Measurements from ENCODE around the gene UROC1.
"Not testable (repeated sequence)": the region's sequence is repeated elsewhere in the genome, so short reads cannot be mapped to it uniquely, and the experiment has no call there.

UROC1 gene

GRCh38 chr3:126537116-126537729 lies 19.6 kb upstream of the UROC1 start:
- no peak for DNase-seq (ENCODE audit: low read depth, low spot score)
- H3K36me3 ChIP-seq (ENCODE audit: insufficient read depth, insufficient read length, low read length): no peaks in the 10 kb centered on the region
- peaks cover 6% of the 10 kb centered on the region for H3K4me1 ChIP-seq (ENCODE audit: insufficient read depth, insufficient read length)
- H3K9ac ChIP-seq (ENCODE audit: insufficient read length, low read depth): no peak overlapping the region
- TF ChIP-seq YY1 (IDR thresholded peaks at IDR 0.05; ENCODE audit: insufficient read depth, insufficient read length) (no peak), ZNF274 (IDR thresholded peaks at IDR 0.05; ENCODE audit: low read depth, low read length) (no peak), SUZ12 (IDR thresholded peaks at IDR 0.05; ENCODE audit: extremely low read depth, insufficient read depth, insufficient read length) (no peak)
- H3K27me3 ChIP-seq (ENCODE audit: insufficient read depth, insufficient read length): peaks cover 16% of the 10 kb centered on the region
- no peaks in the 10 kb centered on the region for H3K9me3 ChIP-seq (ENCODE audit: insufficient read depth, low read length)
- H3K4me3 ChIP-seq (ENCODE audit: insufficient read length, low read depth): no peak overlapping the region

GRCh38 chr3:126536126-126536525 lies 18.6 kb upstream of the UROC1 start:
- Histone ChIP-seq H3K36me3 (ENCODE audit: insufficient read depth, insufficient read length, low read length) (no peaks in the 10 kb centered on the region), H3K4me1 (ENCODE audit: insufficient read depth, insufficient read length) (peaks cover 6% of the 10 kb centered on the region), H3K27me3 (ENCODE audit: insufficient read depth, insufficient read length) (peaks cover 16% of the 10 kb centered on the region), H3K9me3 (ENCODE audit: insufficient read depth, low read length) (no peaks in the 10 kb centered on the region), H3K4me3 (ENCODE audit: insufficient read length, low read depth) (no peak overlapping the region), H3K9ac (ENCODE audit: insufficient read length, low read depth) (no peak overlapping the region)
- DNase-seq (ENCODE audit: low read depth, low spot score): no peak
- TF ChIP-seq SUZ12 (IDR thresholded peaks at IDR 0.05; ENCODE audit: extremely low read depth, insufficient read depth, insufficient read length) (no peak), YY1 (IDR thresholded peaks at IDR 0.05; ENCODE audit: insufficient read depth, insufficient read length) (no peak), ZNF274 (IDR thresholded peaks at IDR 0.05; ENCODE audit: low read depth, low read length) (no peak)

- TF ChIP-seq SUZ12 (IDR thresholded peaks at IDR 0.05; ENCODE audit: extremely low read depth, insufficient read depth, insufficient read length) (no peak), YY1 (IDR thresholded peaks at IDR 0.05; ENCODE audit: insufficient read depth, insufficient read length) (no peak), ZNF274 (IDR thresholded peaks at IDR 0.05; ENCODE audit: low read depth, low read length) (no peak)
- H3K9me3 ChIP-seq (ENCODE audit: insufficient read depth, low read length): no peaks in the 10 kb centered on the region
- peaks cover 16% of the 10 kb centered on the region for H3K27me3 ChIP-seq (ENCODE audit: insufficient read depth, insufficient read length)
- H3K9ac ChIP-seq (ENCODE audit: insufficient read length, low read depth): no peak overlapping the region
- no peak for DNase-seq (ENCODE audit: low read depth, low spot score)
- H3K4me1 ChIP-seq (ENCODE audit: insufficient read depth, insufficient read length): peaks cover 6% of the 10 kb centered on the region
- no peaks in the 10 kb centered on the region for H3K36me3 ChIP-seq (ENCODE audit: insufficient read depth, insufficient read length, low read length)
- H3K4me3 ChIP-seq (ENCODE audit: insufficient read length, low read depth): no peak overlapping the region
Observed at GRCh38 chr3:126535636-126536035, 18.1 kb upstream of the UROC1 start.

- DNase-seq (ENCODE audit: low read depth, low spot score); H3K4me1 ChIP-seq (ENCODE audit: insufficient read depth, insufficient read length); H3K9ac ChIP-seq (ENCODE audit: insufficient read length, low read depth); H3K36me3 ChIP-seq (ENCODE audit: insufficient read depth, insufficient read length, low read length); H3K4me3 ChIP-seq (ENCODE audit: insufficient read length, low read depth); H3K9me3 ChIP-seq (ENCODE audit: insufficient read depth, low read length): not testable (repeated sequence)
- H3K27me3 ChIP-seq (ENCODE audit: insufficient read depth, insufficient read length): peaks cover 16% of the 10 kb centered on the region
Observed at GRCh38 chr3:126534716-126535115, 17.1 kb upstream of the UROC1 start.

GRCh38 chr3:126533506-126533905 lies 15.9 kb upstream of the UROC1 start:
- no peak for TF ChIP-seq SUZ12 (IDR thresholded peaks at IDR 0.05; ENCODE audit: extremely low read depth, insufficient read depth, insufficient read length)
- TF ChIP-seq YY1 (IDR thresholded peaks at IDR 0.05; ENCODE audit: insufficient read depth, insufficient read length): no peak
- TF ChIP-seq ZNF274 (IDR thresholded peaks at IDR 0.05; ENCODE audit: low read depth, low read length): no peak
- H3K4me3 ChIP-seq (ENCODE audit: insufficient read length, low read depth): no peak overlapping the region
- no peaks in the 10 kb centered on the region for H3K36me3 ChIP-seq (ENCODE audit: insufficient read depth, insufficient read length, low read length)
- no peaks in the 10 kb centered on the region; the same call in 1 of the 2 replicates for H3K9me3 ChIP-seq (ENCODE audit: insufficient read depth, low read length)
- H3K9ac ChIP-seq (ENCODE audit: insufficient read length, low read depth): no peak overlapping the region
- H3K4me1 ChIP-seq (ENCODE audit: insufficient read depth, insufficient read length): peaks cover 7% of the 10 kb centered on the region
- no peak for DNase-seq (ENCODE audit: low read depth, low spot score)
- H3K27me3 ChIP-seq (ENCODE audit: insufficient read depth, insufficient read length): peaks cover 16% of the 10 kb centered on the region

- no peak overlapping the region for H3K9ac ChIP-seq (ENCODE audit: insufficient read length, low read depth)
- TF ChIP-seq YY1 (IDR thresholded peaks at IDR 0.05; ENCODE audit: insufficient read depth, insufficient read length) (no peak), ZNF274 (IDR thresholded peaks at IDR 0.05; ENCODE audit: low read depth, low read length) (no peak), SUZ12 (IDR thresholded peaks at IDR 0.05; ENCODE audit: extremely low read depth, insufficient read depth, insufficient read length) (no peak)
- no peak overlapping the region for H3K4me3 ChIP-seq (ENCODE audit: insufficient read length, low read depth)
- peaks cover 7% of the 10 kb centered on the region for H3K4me1 ChIP-seq (ENCODE audit: insufficient read depth, insufficient read length)
- H3K27me3 ChIP-seq (ENCODE audit: insufficient read depth, insufficient read length): peaks cover 16% of the 10 kb centered on the region
- no peak for DNase-seq (ENCODE audit: low read depth, low spot score)
- H3K9me3 ChIP-seq (ENCODE audit: insufficient read depth, low read length): no peaks in the 10 kb centered on the region; the same call in 1 of the 2 replicates
- H3K36me3 ChIP-seq (ENCODE audit: insufficient read depth, insufficient read length, low read length): no peaks in the 10 kb centered on the region
Observed at GRCh38 chr3:126531051-126531330, 13.4 kb upstream of the UROC1 start.

GRCh38 chr3:126530171-126531050 lies 12.8 kb upstream of the UROC1 start:
- Histone ChIP-seq H3K9me3 (ENCODE audit: insufficient read depth, low read length) (no peaks in the 10 kb centered on the region; the same call in 1 of the 2 replicates), H3K27me3 (ENCODE audit: insufficient read depth, insufficient read length) (peaks cover 16% of the 10 kb centered on the region), H3K4me1 (ENCODE audit: insufficient read depth, insufficient read length) (peaks cover 9% of the 10 kb centered on the region), H3K4me3 (ENCODE audit: insufficient read length, low read depth) (no peak overlapping the region), H3K9ac (ENCODE audit: insufficient read length, low read depth) (no peak overlapping the region), H3K36me3 (ENCODE audit: insufficient read depth, insufficient read length, low read length) (no peaks in the 10 kb centered on the region)
- no peak for TF ChIP-seq SUZ12 (IDR thresholded peaks at IDR 0.05; ENCODE audit: extremely low read depth, insufficient read depth, insufficient read length)
- no peak for TF ChIP-seq YY1 (IDR thresholded peaks at IDR 0.05; ENCODE audit: insufficient read depth, insufficient read length)
- TF ChIP-seq ZNF274 (IDR thresholded peaks at IDR 0.05; ENCODE audit: low read depth, low read length): no peak
- DNase-seq (ENCODE audit: low read depth, low spot score): no peak

Measured in NT2/D1 (cell line).